Keratinocyte (primary cell): Measurements from ENCODE around the gene PTPN18. TPM values are rescaled to one million over a fixed set of nuclear protein-coding genes. Genes with fewer than 3 reads are reported as not detected.
A peak's percentile ranks its signal among the peaks of the same experiment; 100 is the strongest.

Experiments
- DNase-seq: peaks from one replicate; pipeline ENCODE4 v3.0.0-alpha.2; 2011; ENCODE audit warnings: low read depth, missing footprints, low spot score
- FAIRE-seq: peaks from 2 replicates; lab custom pipeline; 2011; peaks lifted over from hg19 to GRCh38; lab: Jason Lieb, UNC
- H2AFZ ChIP-seq: 2 replicates; pipeline ENCODE4 v1.6.0; 2012; ENCODE audit warnings: low read length, control low read depth, inconsistent platforms; ENCODE audit not compliant: control insufficient read depth
- H3K27ac ChIP-seq: 2 replicates; pipeline ENCODE4 v1.5.1; 2011; ENCODE audit warnings: low read length; ENCODE audit not compliant: control insufficient read depth, insufficient read depth
- H3K27me3 ChIP-seq: 3 replicates; pipeline ENCODE4 v1.6.0; 2011; ENCODE audit warnings: low read length; ENCODE audit not compliant: control insufficient read depth, insufficient read depth; ENCODE audit errors: extremely low read depth
- H3K36me3 ChIP-seq, 2 experiments: 2 replicates in 1 of 2; 3 replicates in 1 of 2; pipeline ENCODE4 v1.5.1; 2011; ENCODE audit warnings: low read length in 2 of 2, mild to moderate bottlenecking in 1 of 2; ENCODE audit not compliant: control insufficient read depth in 2 of 2, insufficient read depth in 2 of 2; ENCODE audit errors: extremely low read depth in 1 of 2
- H3K4me1 ChIP-seq: 3 replicates; pipeline ENCODE4 v1.5.1; 2011; ENCODE audit warnings: low read length; ENCODE audit not compliant: control insufficient read depth, insufficient read depth; ENCODE audit errors: extremely low read depth
- H3K4me2 ChIP-seq: 3 replicates; pipeline ENCODE4 v1.6.0; 2011; ENCODE audit warnings: low read depth, low read length; ENCODE audit not compliant: control insufficient read depth, insufficient read depth; ENCODE audit errors: extremely low read depth
- H3K4me3 ChIP-seq, 3 experiments: fragments of 200-600 bp in 1 of 3; sonication (generic) in 1 of 3; 2 replicates in 2 of 3; 3 replicates in 1 of 3; pipeline ENCODE4 v1.5.1; 2011 to 2016; ENCODE audit warnings: low read length in 3 of 3, mild to moderate bottlenecking in 3 of 3, control low read depth in 2 of 3, inconsistent platforms in 1 of 3, low read depth in 1 of 3, mixed read lengths in 1 of 3, mixed run types in 1 of 3, moderate library complexity in 1 of 3; ENCODE audit not compliant: control insufficient read depth in 2 of 3, insufficient read depth in 2 of 3; ENCODE audit errors: extremely low read depth in 1 of 3
- H3K79me2 ChIP-seq: 2 replicates; pipeline ENCODE4 v1.6.0; 2012; ENCODE audit warnings: low read length; ENCODE audit not compliant: control insufficient read depth, insufficient read depth
- H3K9ac ChIP-seq: 3 replicates; pipeline ENCODE4 v1.6.0; 2011; ENCODE audit warnings: low read length; ENCODE audit not compliant: control insufficient read depth, insufficient read depth; ENCODE audit errors: extremely low read depth
- H3K9me1 ChIP-seq: 3 replicates; pipeline ENCODE4 v1.6.0; 2011; ENCODE audit warnings: low read length; ENCODE audit not compliant: control insufficient read depth, insufficient read depth; ENCODE audit errors: extremely low read depth
- H3K9me3 ChIP-seq: 2 replicates; pipeline ENCODE4 v1.5.1; 2012; ENCODE audit warnings: low read depth, low read length; ENCODE audit not compliant: control insufficient read depth
- H4K20me1 ChIP-seq: 3 replicates; pipeline ENCODE4 v1.6.0; 2011; ENCODE audit warnings: low read length; ENCODE audit not compliant: control insufficient read depth, insufficient read depth; ENCODE audit errors: extremely low read depth
- EZH2 ChIP-seq: IDR thresholded peaks from one replicate; pipeline ENCODE4 v1.6.1; 2012; ENCODE audit warnings: inconsistent platforms, mild to moderate bottlenecking, low read length, moderate library complexity
- dilution Hi-C: fragments of 300-500 bp; cut with MboI; formaldehyde crosslinking; loops from one replicate; pipeline ENCODE4 v1.7.0; 2020; ENCODE audit warnings: low sequenced_read_pairs; ENCODE audit not compliant: extremely low pct_ligation_motif_present
- polyA plus RNA-seq, 5 experiments: library from polyadenylated mRNA; depleted of rRNA in 3 of 5; stranded (reverse) in 3 of 5; stranded (forward) in 1 of 5; unstranded in 1 of 5; fragments of >200 nt; gene quantifications; 1 replicate in 1 of 5; 2 replicates in 3 of 5; 3 replicates in 1 of 5; pipeline versions ENCODE4 v1.2.1 to v1.2.3, GENCODE V29; 2011 to 2012; ENCODE audit warnings: missing spikeins in 2 of 5, low read depth in 1 of 5, low replicate concordance in 1 of 5
- TF ChIP-seq, protein P1 (sequence below), 3 experiments: IDR thresholded peaks in 1 of 3; conservative IDR thresholded peaks in 1 of 3; optimal IDR thresholded peaks in 1 of 3; 2 replicates in 2 of 3; 3 replicates in 1 of 3; pipeline versions ENCODE3 to v1.5.1; 2011; ENCODE audit warnings: low read length in 3 of 3, mild to moderate bottlenecking in 3 of 3, moderate library complexity in 2 of 3, control low read depth in 1 of 3, inconsistent platforms in 1 of 3; ENCODE audit not compliant: insufficient read depth in 2 of 3; ENCODE audit errors: extremely low read depth in 1 of 3

PTPN18 gene
- polyA plus RNA-seq, 1 donor (not counting 4 experiments of a cell fraction or from before 2014, with no cell fraction given): 9.6 TPM

DNA sequence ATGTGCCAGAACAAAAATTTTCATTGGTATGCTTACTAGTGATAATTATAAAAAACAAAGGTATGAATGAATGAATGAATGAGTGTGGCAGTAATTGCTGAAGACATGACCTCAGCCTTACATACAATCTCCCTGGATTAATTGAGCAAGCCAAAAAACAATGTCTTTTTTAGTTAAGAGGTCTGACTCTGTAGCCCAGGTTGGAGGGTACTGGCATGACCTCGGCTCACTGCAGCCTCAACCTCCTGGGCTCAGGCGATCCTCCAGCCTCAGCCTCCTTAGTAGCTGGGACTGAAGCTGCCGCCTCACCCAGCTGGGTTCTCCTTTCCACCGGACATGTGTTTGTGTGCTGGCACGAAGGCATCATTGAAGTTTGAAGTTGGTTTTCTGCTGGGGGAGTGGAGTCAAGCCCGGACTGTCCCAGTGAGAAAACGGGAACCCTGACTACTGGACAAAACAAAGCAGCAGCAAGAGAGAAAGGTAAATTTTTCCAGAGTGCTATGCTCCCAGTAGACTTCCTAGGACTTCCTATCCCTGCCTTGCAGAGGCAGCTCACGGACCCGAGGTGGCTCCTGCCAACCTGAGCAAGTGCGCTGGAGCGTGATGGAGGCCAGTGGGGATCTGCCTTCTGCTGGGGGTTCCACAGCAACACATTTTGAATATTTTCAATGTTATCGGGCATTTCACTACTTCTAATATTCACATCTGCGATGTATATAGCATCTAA lies 19.5 kb upstream of the PTPN18 start:
- no peak overlapping the region for H2AFZ ChIP-seq
- H3K4me1 ChIP-seq: peaks cover 13% of the 10 kb centered on the region
- dilution Hi-C loops: no loop called here
- H3K9me1 ChIP-seq: no peaks in the 10 kb centered on the region
- FAIRE-seq: no peak
- no peaks in the 10 kb centered on the region for H3K79me2 ChIP-seq
- H3K27ac ChIP-seq: no peak overlapping the region
- H3K9ac ChIP-seq: no peak overlapping the region
- TF ChIP-seq EZH2: no peak
- TF ChIP-seq, protein P1, sequence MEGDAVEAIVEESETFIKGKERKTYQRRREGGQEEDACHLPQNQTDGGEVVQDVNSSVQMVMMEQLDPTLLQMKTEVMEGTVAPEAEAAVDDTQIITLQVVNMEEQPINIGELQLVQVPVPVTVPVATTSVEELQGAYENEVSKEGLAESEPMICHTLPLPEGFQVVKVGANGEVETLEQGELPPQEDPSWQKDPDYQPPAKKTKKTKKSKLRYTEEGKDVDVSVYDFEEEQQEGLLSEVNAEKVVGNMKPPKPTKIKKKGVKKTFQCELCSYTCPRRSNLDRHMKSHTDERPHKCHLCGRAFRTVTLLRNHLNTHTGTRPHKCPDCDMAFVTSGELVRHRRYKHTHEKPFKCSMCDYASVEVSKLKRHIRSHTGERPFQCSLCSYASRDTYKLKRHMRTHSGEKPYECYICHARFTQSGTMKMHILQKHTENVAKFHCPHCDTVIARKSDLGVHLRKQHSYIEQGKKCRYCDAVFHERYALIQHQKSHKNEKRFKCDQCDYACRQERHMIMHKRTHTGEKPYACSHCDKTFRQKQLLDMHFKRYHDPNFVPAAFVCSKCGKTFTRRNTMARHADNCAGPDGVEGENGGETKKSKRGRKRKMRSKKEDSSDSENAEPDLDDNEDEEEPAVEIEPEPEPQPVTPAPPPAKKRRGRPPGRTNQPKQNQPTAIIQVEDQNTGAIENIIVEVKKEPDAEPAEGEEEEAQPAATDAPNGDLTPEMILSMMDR (optimal IDR thresholded peaks at IDR 0.05 in 1 of 3, IDR thresholded peaks at IDR 0.05 in 1 of 3, conservative IDR thresholded peaks at IDR 0.05 in 1 of 3; ENCODE audit: extremely low read depth in 1 of 3, insufficient read depth in 2 of 3, low read length in 3 of 3): no peak
- peak overlapping the region; percentile 50 for H3K4me2 ChIP-seq
- H3K27me3 ChIP-seq: no peaks in the 10 kb centered on the region
- no peaks in the 10 kb centered on the region for H3K9me3 ChIP-seq
- peak overlapping the region in 1 of 3 experiments; percentile 69 for H3K4me3 ChIP-seq
- peaks cover 3 to 9% of the 10 kb centered on the region in 2 experiments for H3K36me3 ChIP-seq
- DNase-seq: no peak
- no peaks in the 10 kb centered on the region for H4K20me1 ChIP-seq

DNA sequence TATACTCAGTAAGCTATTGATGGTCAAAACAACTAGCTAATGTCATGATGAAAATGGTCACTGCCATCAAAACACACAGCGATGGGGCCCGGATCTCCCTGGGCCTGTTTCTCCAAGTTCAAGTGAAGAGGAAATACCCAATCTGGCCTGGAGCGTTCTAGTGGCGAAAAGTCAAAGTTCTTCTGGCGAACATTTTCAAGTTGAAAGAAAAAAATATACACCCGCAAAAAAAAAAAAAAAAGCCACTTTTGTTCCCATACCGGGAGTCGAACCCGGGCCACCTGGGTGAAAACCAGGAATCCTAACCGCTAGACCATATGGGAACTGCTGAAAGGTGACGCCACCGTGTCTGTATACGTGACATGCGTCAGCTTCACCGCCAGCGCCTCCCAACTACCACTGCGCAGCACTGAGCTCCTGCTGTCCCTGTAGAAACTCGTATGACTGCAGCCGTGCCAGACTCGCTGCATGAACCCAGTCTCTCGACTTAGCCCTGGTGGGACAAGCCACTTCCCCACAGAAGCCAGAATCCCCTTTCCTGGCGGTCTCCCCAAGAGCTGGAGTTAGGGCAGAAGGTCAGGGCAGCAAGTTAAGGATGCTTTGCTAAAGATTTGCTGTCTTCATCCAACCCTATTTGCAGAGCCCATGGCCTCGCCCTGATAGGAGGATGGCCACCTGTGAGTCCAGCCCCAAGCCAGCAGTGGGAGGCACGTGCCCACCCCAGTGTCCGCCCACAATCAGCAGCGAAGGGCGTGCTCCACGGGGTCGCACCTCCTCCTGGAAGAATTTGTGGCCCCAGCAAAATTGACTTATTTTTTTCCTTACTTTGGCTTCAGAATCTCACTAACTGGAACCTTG lies 18.8 kb upstream of the PTPN18 start:
- TF ChIP-seq, protein P1 (optimal IDR thresholded peaks at IDR 0.05 in 1 of 3, IDR thresholded peaks at IDR 0.05 in 1 of 3, conservative IDR thresholded peaks at IDR 0.05 in 1 of 3; ENCODE audit: extremely low read depth in 1 of 3, insufficient read depth in 2 of 3, low read length in 3 of 3): peak in 1 of 3 experiments; percentile 26
- TF ChIP-seq EZH2: no peak
- Histone ChIP-seq H3K9me1 (no peaks in the 10 kb centered on the region), H3K4me2 (peak overlapping the region; percentile 80), H3K9ac (no peak overlapping the region), H3K9me3 (no peaks in the 10 kb centered on the region), H3K36me3 (peaks cover 3 to 9% of the 10 kb centered on the region in 2 experiments), H2AFZ (peak overlapping the region; percentile 61), H4K20me1 (no peaks in the 10 kb centered on the region), H3K27me3 (no peaks in the 10 kb centered on the region), H3K27ac (peak overlapping the region; percentile 4), H3K4me3 (peak overlapping the region; percentile 23 to 69 (median 29)), H3K4me1 (peaks cover 12% of the 10 kb centered on the region), H3K79me2 (no peaks in the 10 kb centered on the region)
- dilution Hi-C loops: no loop called here
- FAIRE-seq (peak; percentile 34), DNase-seq (peak; percentile 46)
